HepG2 (cell line): Measurements from ENCODE around the gene EXPH5. TPM values are rescaled to one million over a fixed set of nuclear protein-coding genes. Genes with fewer than 3 reads are reported as not detected.

ENCODE experiments used
- ATF7 ChIP-seq, 2 experiments: fragments of 450-650 bp in 1 of 2; sonication (generic) in 1 of 2; formaldehyde crosslinking in 1 of 2; IDR thresholded peaks; 2 replicates each; pipeline versions ENCODE4 v1.4.0 to v1.6.1; 2016 to 2020; ENCODE audit warnings: antibody characterized with exemption in 1 of 2, mild to moderate bottlenecking in 1 of 2, missing genetic modification reagents in 1 of 2
- CREB1 ChIP-seq, 2 experiments: fragments of 450-650 bp in 1 of 2; IDR thresholded peaks; 2 replicates each; pipeline ENCODE4 v1.6.1; 2016 to 2017; ENCODE audit warnings: control low read depth in 1 of 2, mild to moderate bottlenecking in 1 of 2, missing compliant biosample characterization in 1 of 2, missing genetic modification characterization in 1 of 2
- ISL2 ChIP-seq: sonication (generic); formaldehyde crosslinking; IDR thresholded peaks from 2 replicates; pipeline ENCODE4 v1.5.0; 2020; ENCODE audit warnings: missing genetic modification reagents
- JUND ChIP-seq: sonication (generic); formaldehyde crosslinking; IDR thresholded peaks from 2 replicates; pipeline ENCODE4 v1.8.0; 2022; ENCODE audit warnings: mild to moderate bottlenecking, missing genetic modification reagents
- MBNL3 ChIP-seq: fragments of 250-450 bp; sonication (Bioruptor Pico); conservative IDR thresholded peaks from 2 replicates; pipeline ENCODE4 v1.8.0; 2022; ENCODE audit warnings: mild to moderate bottlenecking, inconsistent platforms
- MXD1 ChIP-seq: sonication (generic); formaldehyde crosslinking; IDR thresholded peaks from 2 replicates; pipeline ENCODE4 v1.4.0; 2020; ENCODE audit warnings: mild to moderate bottlenecking, missing genetic modification reagents
- SIN3B ChIP-seq: fragments of 150-350 bp; IDR thresholded peaks from 2 replicates; pipeline ENCODE4 v1.6.1; 2014; ENCODE audit warnings: low read length
- SKIL ChIP-seq: sonication (generic); formaldehyde crosslinking; IDR thresholded peaks from 2 replicates; pipeline ENCODE4 v1.8.0; 2022; ENCODE audit warnings: missing genetic modification reagents, mild to moderate bottlenecking, moderate library complexity, borderline replicate concordance
- SRY ChIP-seq: sonication (generic); formaldehyde crosslinking; IDR thresholded peaks from 2 replicates; pipeline ENCODE4 v1.8.0; 2022; ENCODE audit warnings: mild to moderate bottlenecking, missing genetic modification reagents
- ZC3H4 ChIP-seq: sonication (generic); formaldehyde crosslinking; IDR thresholded peaks from 2 replicates; pipeline ENCODE4 v1.4.0; 2020; ENCODE audit warnings: missing genetic modification reagents, borderline replicate concordance
- ZNF280D ChIP-seq: sonication (generic); formaldehyde crosslinking; IDR thresholded peaks from 2 replicates; pipeline ENCODE4 v1.5.1; 2020; ENCODE audit warnings: mild to moderate bottlenecking, missing genetic modification reagents
- ZNF333 ChIP-seq: sonication (generic); formaldehyde crosslinking; IDR thresholded peaks from 2 replicates; pipeline ENCODE4 v1.4.0; 2020; ENCODE audit warnings: mild to moderate bottlenecking, missing genetic modification reagents, borderline replicate concordance
- ZNF460 ChIP-seq: sonication (generic); formaldehyde crosslinking; IDR thresholded peaks from 2 replicates; pipeline ENCODE4 v1.5.1; 2020; ENCODE audit warnings: missing genetic modification reagents, mild to moderate bottlenecking, borderline replicate concordance
- ZNF775 ChIP-seq: sonication (generic); formaldehyde crosslinking; IDR thresholded peaks from 2 replicates; pipeline ENCODE4 v1.4.0; 2020; ENCODE audit warnings: missing genetic modification reagents, mild to moderate bottlenecking, moderate library complexity, borderline replicate concordance
- polyA plus RNA-seq, 8 experiments: library from polyadenylated mRNA; depleted of rRNA in 3 of 8; stranded (reverse) in 7 of 8; unstranded in 1 of 8; fragments of >200 nt; fragmentation: Illumina TruSeq in 4 of 8; extraction: Trizol in 4 of 8; gene quantifications; 2 replicates each; pipeline versions ENCODE4 v1.2.1 to v1.2.3, GENCODE V29; 2011 to 2016; ENCODE audit warnings: low read depth in 4 of 8, missing spikeins in 1 of 8, mixed read lengths in 1 of 8; ENCODE audit not compliant: insufficient read depth in 1 of 8
- total RNA-seq, 5 experiments: library from RNA; depleted of rRNA; stranded (reverse); fragments of >200 nt; fragmentation: Illumina TruSeq; extraction: Trizol; gene quantifications; 2 replicates each; pipeline ENCODE4 v1.2.3, GENCODE V29; 2016; ENCODE audit warnings: low read depth in 1 of 5
- TF ChIP-seq, protein P1 (sequence below): sonication (generic); formaldehyde crosslinking; IDR thresholded peaks from 2 replicates; pipeline ENCODE4 v1.8.0; 2022; ENCODE audit warnings: mild to moderate bottlenecking, missing genetic modification reagents
- TF ChIP-seq, protein P2 (sequence below): IDR thresholded peaks from 2 replicates; pipeline ENCODE4 v1.6.1; 2016; ENCODE audit warnings: missing compliant biosample characterization, missing genetic modification reagents, borderline replicate concordance
- TF ChIP-seq, protein P3 (sequence below): sonication (generic); formaldehyde crosslinking; IDR thresholded peaks from 2 replicates; pipeline ENCODE4 v1.8.1; 2023; ENCODE audit warnings: mild to moderate bottlenecking, missing genetic modification reagents

Gene EXPH5
- total and polyA plus RNA-seq, 2 of the 13 experiments (the other 11 are each of a cell fraction or from before 2014, with no cell fraction given) = under 0.01 to 0.02 TPM

GRCh38 chr11:108467091-108467823 is 126.3 kb downstream of the EXPH5 start, which contains the start of gene C11orf65 (continued):
- peak; percentile 69 for TF ChIP-seq ZC3H4
- TF ChIP-seq, protein P1, sequence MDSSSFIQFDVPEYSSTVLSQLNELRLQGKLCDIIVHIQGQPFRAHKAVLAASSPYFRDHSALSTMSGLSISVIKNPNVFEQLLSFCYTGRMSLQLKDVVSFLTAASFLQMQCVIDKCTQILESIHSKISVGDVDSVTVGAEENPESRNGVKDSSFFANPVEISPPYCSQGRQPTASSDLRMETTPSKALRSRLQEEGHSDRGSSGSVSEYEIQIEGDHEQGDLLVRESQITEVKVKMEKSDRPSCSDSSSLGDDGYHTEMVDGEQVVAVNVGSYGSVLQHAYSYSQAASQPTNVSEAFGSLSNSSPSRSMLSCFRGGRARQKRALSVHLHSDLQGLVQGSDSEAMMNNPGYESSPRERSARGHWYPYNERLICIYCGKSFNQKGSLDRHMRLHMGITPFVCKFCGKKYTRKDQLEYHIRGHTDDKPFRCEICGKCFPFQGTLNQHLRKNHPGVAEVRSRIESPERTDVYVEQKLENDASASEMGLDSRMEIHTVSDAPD (CRISPR knock-in tag) = no peak
- no peak for TF ChIP-seq MBNL3 (CRISPR knock-in tag)
- TF ChIP-seq MXD1 (CRISPR knock-in tag) = 0 out of 2 replicates have a peak, but pooled peaks have one; percentile 40
- TF ChIP-seq, protein P2, sequence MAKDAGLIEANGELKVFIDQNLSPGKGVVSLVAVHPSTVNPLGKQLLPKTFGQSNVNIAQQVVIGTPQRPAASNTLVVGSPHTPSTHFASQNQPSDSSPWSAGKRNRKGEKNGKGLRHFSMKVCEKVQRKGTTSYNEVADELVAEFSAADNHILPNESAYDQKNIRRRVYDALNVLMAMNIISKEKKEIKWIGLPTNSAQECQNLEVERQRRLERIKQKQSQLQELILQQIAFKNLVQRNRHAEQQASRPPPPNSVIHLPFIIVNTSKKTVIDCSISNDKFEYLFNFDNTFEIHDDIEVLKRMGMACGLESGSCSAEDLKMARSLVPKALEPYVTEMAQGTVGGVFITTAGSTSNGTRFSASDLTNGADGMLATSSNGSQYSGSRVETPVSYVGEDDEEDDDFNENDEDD (CRISPR knock-in tag) = peak; percentile 37; the same call in 1 of the 2 replicates
- no peak for TF ChIP-seq ZNF460 (CRISPR knock-in tag)
- TF ChIP-seq SKIL (CRISPR knock-in tag) = no peak
- no peak for TF ChIP-seq ISL2
- TF ChIP-seq JUND (CRISPR knock-in tag) = no peak
- no peak for TF ChIP-seq SRY (CRISPR knock-in tag)
- TF ChIP-seq ZNF280D (CRISPR knock-in tag) = no peak
- TF ChIP-seq ZNF775 (CRISPR knock-in tag) = peak; percentile 26; the same call in 1 of the 2 replicates
- TF ChIP-seq ZNF333 (CRISPR knock-in tag) = no peak
- TF ChIP-seq CREB1 (IDR thresholded peaks at IDR 0.05) = peak; percentile 95
- TF ChIP-seq CREB1 (CRISPR knock-in tag; IDR thresholded peaks at IDR 0.05) = peak; percentile 97
- TF ChIP-seq SIN3B = peak; percentile 30; the same call in 1 of the 2 replicates
- peak; percentile 96 for TF ChIP-seq ATF7 (IDR thresholded peaks at IDR 0.05)
- peak; percentile 53; the same call in 1 of the 2 replicates for TF ChIP-seq ATF7 (CRISPR knock-in tag; IDR thresholded peaks at IDR 0.05)
- TF ChIP-seq, protein P3, sequence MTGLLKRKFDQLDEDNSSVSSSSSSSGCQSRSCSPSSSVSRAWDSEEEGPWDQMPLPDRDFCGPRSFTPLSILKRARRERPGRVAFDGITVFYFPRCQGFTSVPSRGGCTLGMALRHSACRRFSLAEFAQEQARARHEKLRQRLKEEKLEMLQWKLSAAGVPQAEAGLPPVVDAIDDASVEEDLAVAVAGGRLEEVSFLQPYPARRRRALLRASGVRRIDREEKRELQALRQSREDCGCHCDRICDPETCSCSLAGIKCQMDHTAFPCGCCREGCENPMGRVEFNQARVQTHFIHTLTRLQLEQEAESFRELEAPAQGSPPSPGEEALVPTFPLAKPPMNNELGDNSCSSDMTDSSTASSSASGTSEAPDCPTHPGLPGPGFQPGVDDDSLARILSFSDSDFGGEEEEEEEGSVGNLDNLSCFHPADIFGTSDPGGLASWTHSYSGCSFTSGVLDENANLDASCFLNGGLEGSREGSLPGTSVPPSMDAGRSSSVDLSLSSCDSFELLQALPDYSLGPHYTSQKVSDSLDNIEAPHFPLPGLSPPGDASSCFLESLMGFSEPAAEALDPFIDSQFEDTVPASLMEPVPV (CRISPR knock-in tag) = no peak
